ENCODE results near the gene SORCS2.

The SORCS2 gene

GRCh38 chr4:7505116-7505900 is 313.0 kb downstream of the SORCS2 start:
- no peak for TF ChIP-seq CTCF (IDR thresholded peaks at IDR 0.05; ENCODE audit: low read depth, low read length)
- no peak for DNase-seq (ENCODE audit: low read depth in 2 of 2)
- H3K4me3 ChIP-seq (replicated peaks in 1 of 2; ENCODE audit: low read depth in 2 of 2, low read length in 2 of 2) = no peak overlapping the region

GRCh38 chr4:7506119-7506518 is 313.8 kb downstream of the SORCS2 start:
- DNase-seq (ENCODE audit: low read depth in 2 of 2) = no peak
- no peak overlapping the region for H3K4me3 ChIP-seq (replicated peaks in 1 of 2; ENCODE audit: low read depth in 2 of 2, low read length in 2 of 2)
- TF ChIP-seq CTCF (IDR thresholded peaks at IDR 0.05; ENCODE audit: low read depth, low read length) = no peak

- DNase-seq (ENCODE audit: low read depth in 2 of 2) = no peak
- no peak overlapping the region for H3K4me3 ChIP-seq (replicated peaks in 1 of 2; ENCODE audit: low read depth in 2 of 2, low read length in 2 of 2)
- TF ChIP-seq CTCF (IDR thresholded peaks at IDR 0.05; ENCODE audit: low read depth, low read length) = no peak
These were observed 314.2 kb downstream of the SORCS2 start for GRCh38 chr4:7506572-7506971.

- DNase-seq (ENCODE audit: low read depth in 2 of 2) = no peak
- no peak overlapping the region for H3K4me3 ChIP-seq (replicated peaks in 1 of 2; ENCODE audit: low read depth in 2 of 2, low read length in 2 of 2)
- TF ChIP-seq CTCF (IDR thresholded peaks at IDR 0.05; ENCODE audit: low read depth, low read length) = no peak
These were observed 315.0 kb downstream of the SORCS2 start for GRCh38 chr4:7507381-7507780.

GRCh38 chr4:7510066-7510465 is 317.7 kb downstream of the SORCS2 start:
- no peak for DNase-seq (ENCODE audit: low read depth in 2 of 2)
- TF ChIP-seq CTCF (IDR thresholded peaks at IDR 0.05; ENCODE audit: low read depth, low read length) = no peak
- no peak overlapping the region for H3K4me3 ChIP-seq (replicated peaks in 1 of 2; ENCODE audit: low read depth in 2 of 2, low read length in 2 of 2)

- no peak for TF ChIP-seq CTCF (IDR thresholded peaks at IDR 0.05; ENCODE audit: low read depth, low read length)
- H3K4me3 ChIP-seq (replicated peaks in 1 of 2; ENCODE audit: low read depth in 2 of 2, low read length in 2 of 2) = no peak overlapping the region
- DNase-seq (ENCODE audit: low read depth in 2 of 2) = no peak
These were observed 318.2 kb downstream of the SORCS2 start for GRCh38 chr4:7510538-7510937.

GRCh38 chr4:7511525-7511924 is 319.2 kb downstream of the SORCS2 start:
- no peak for TF ChIP-seq CTCF (IDR thresholded peaks at IDR 0.05; ENCODE audit: low read depth, low read length)
- DNase-seq (ENCODE audit: low read depth in 2 of 2) = no peak
- no peak overlapping the region for H3K4me3 ChIP-seq (replicated peaks in 1 of 2; ENCODE audit: low read depth in 2 of 2, low read length in 2 of 2)
